Caco-2 (cell line): Measurements from ENCODE around the gene MXRA7. TPM values are rescaled to one million over a fixed set of nuclear protein-coding genes. Genes with fewer than 3 reads are reported as not detected.

ENCODE experiments used
- BruUV-seq: library from RNA; stranded (reverse); fragments of 400-500 nt; replicated peaks from 2 replicates; lab custom pipeline; 2021; lab: Mats Ljungman, UMichigan
- CTCF ChIA-PET: fragments of 300-600 bp; sonication (Branson Sonifier 250); formaldehyde crosslinking; loops from one replicate; lab custom pipeline; 2022; ENCODE audit warnings: antibody characterized with exemption; lab: Charles Lee
- POLR2A ChIA-PET: fragments of 300-600 bp; sonication (Branson Sonifier 250); formaldehyde crosslinking; loops from one replicate; lab custom pipeline; 2022; ENCODE audit warnings: antibody characterized with exemption; lab: Charles Lee
- DNase-seq, 2 experiments: peaks; one replicate each; pipeline versions ENCODE4 v3.0.0 to v3.0.0-alpha.2; 2020 to 2022
- H3K27me3 ChIP-seq: replicated peaks from 2 replicates; pipeline ENCODE4 v1.6.0; 2011; ENCODE audit warnings: low read length; ENCODE audit not compliant: control insufficient read depth, insufficient read depth
- H3K36me3 ChIP-seq: 2 replicates; pipeline ENCODE4 v1.5.1; 2011; ENCODE audit warnings: low read length; ENCODE audit not compliant: control insufficient read depth, insufficient read depth
- H3K4me1 ChIP-seq: fragments of 250-450 bp; sonication (Bioruptor Pico); 2 replicates; pipeline ENCODE4 v1.5.1; 2020; ENCODE audit warnings: mild to moderate bottlenecking
- H3K4me3 ChIP-seq: 2 replicates; pipeline ENCODE4 v1.5.1; 2011; ENCODE audit warnings: low read depth, mild to moderate bottlenecking, control low read depth, low read length
- H3K9me3 ChIP-seq: fragments of 250-450 bp; sonication (Bioruptor Pico); 2 replicates; pipeline ENCODE4 v1.5.1; 2020; ENCODE audit warnings: mild to moderate bottlenecking, moderate library complexity
- H3K27ac Mint-ChIP-seq: one replicate; pipeline ENCODE4 v1.8.0; 2022; ENCODE audit warnings: mixed read lengths; ENCODE audit not compliant: unreplicated experiment
- H3K27me3 Mint-ChIP-seq: one replicate; pipeline ENCODE4 v1.8.0; 2022; ENCODE audit warnings: mixed read lengths; ENCODE audit not compliant: insufficient read depth, unreplicated experiment
- H3K36me3 Mint-ChIP-seq: one replicate; pipeline ENCODE4 v1.8.0; 2022; ENCODE audit warnings: mild to moderate bottlenecking, mixed read lengths; ENCODE audit not compliant: insufficient read depth, unreplicated experiment
- H3K4me1 Mint-ChIP-seq: one replicate; pipeline ENCODE4 v1.8.0; 2022; ENCODE audit warnings: low read depth, mixed read lengths; ENCODE audit not compliant: unreplicated experiment
- H3K4me3 Mint-ChIP-seq: one replicate; pipeline ENCODE4 v1.8.0; 2022; ENCODE audit warnings: mild to moderate bottlenecking, moderate library complexity, mixed read lengths; ENCODE audit not compliant: unreplicated experiment
- H3K9me3 Mint-ChIP-seq: one replicate; pipeline ENCODE4 v1.8.0; 2022; ENCODE audit warnings: mixed read lengths; ENCODE audit not compliant: unreplicated experiment
- CTCF ChIP-seq, 2 experiments: fragments of 200-600 bp in 1 of 2; IDR thresholded peaks; 1 replicate in 1 of 2; 2 replicates in 1 of 2; pipeline versions ENCODE4 v1.5.1 to v1.8.0; 2011 to 2022; ENCODE audit warnings: antibody characterized with exemption in 1 of 2, control low read depth in 1 of 2, inconsistent platforms in 1 of 2, low read depth in 1 of 2, low read length in 1 of 2, mild to moderate bottlenecking in 1 of 2, moderate library complexity in 1 of 2; ENCODE audit not compliant: insufficient read depth in 1 of 2, severe bottlenecking in 1 of 2, unreplicated experiment in 1 of 2
- intact Hi-C: fragments of 100-400 bp; cut with micrococcal nuclease; formaldehyde crosslinking; loops from one replicate; pipeline ENCODE4 v1.10.0; 2022; ENCODE audit not compliant: unreplicated experiment
- total RNA-seq: library from RNA; stranded (reverse); gene quantifications from 2 replicates; pipeline ENCODE4 v1.2.3, GENCODE V29; 2022

MXRA7 gene
- total RNA-seq, 1 experiment from 2014 or later = 70.2 TPM

DNA sequence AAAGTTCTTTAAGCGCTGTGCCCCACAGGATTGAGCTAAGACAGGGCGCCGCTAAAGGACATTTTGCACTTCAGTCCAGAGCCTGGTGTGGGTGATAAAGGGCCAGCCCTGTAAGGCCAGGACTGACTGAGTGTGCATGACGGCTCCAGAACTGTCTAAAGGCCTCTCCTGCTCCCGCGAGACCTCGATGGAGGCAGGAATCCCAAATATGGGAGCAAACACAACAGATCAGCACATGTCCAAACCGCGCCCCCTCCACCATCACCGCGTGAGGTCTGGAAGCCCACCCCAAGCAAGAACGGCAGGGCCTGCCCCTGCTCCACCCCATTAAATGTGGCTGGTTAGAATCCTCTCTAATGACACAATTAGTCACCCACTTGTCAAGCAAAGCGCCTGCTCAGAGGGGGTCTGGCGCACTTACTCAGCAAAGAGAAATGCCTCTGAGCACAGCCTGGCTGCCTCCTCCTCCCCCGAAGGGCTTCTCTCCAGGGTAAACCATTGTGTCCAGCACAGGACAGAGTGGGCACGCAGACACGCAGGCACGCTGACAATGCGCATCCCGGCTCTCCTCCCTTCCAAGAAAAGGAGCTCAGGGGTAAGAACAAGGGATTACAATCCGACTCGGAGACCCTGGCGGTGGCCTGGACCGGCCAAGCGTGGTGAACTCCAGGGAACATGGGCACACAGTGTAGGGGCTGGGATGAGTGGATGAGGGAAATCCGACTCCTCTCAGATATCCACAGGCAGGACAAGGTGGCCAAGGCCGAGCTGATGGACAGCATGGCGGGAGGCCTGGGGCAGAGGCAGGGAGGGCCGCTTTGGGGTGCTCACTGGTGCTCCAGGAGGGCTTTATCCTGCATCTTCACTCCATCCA lies 1.5 kb downstream of the MXRA7 start:
- intact Hi-C loops = no loop called here
- no peaks in the 10 kb centered on the region for H3K9me3 ChIP-seq
- no peak for TF ChIP-seq CTCF (IDR thresholded peaks at IDR 0.05; ENCODE audit: insufficient read depth in 1 of 2, low read depth in 1 of 2, low read length in 1 of 2, severe bottlenecking in 1 of 2, unreplicated experiment in 1 of 2)
- H3K4me3 ChIP-seq = peak overlapping the region; percentile 71
- TSS peak; percentile 34 for BruUV-seq
- Mint-ChIP-seq H3K9me3 (no peaks in the 10 kb centered on the region), H3K4me3 (peak overlapping the region; percentile 77), H3K27me3 (no peaks in the 10 kb centered on the region), H3K36me3 (peaks cover 7% of the 10 kb centered on the region), H3K27ac (peak overlapping the region; percentile 74), H3K4me1 (peaks cover 15% of the 10 kb centered on the region)
- no peaks in the 10 kb centered on the region for H3K27me3 ChIP-seq
- ChIA-PET CTCF (interaction anchor here (0.5 to 1.2 kb wide), 4 partner anchors 12 to 1456 kb away, joined by 3 to 6 read pairs (median 3); no protein-coding TSS in a partner anchor), POLR2A (no interaction called here)
- H3K4me1 ChIP-seq = peaks cover 13% of the 10 kb centered on the region
- DNase-seq = no peak
- H3K36me3 ChIP-seq = peaks cover 2% of the 10 kb centered on the region; the same call in 1 of the 2 replicates

DNA sequence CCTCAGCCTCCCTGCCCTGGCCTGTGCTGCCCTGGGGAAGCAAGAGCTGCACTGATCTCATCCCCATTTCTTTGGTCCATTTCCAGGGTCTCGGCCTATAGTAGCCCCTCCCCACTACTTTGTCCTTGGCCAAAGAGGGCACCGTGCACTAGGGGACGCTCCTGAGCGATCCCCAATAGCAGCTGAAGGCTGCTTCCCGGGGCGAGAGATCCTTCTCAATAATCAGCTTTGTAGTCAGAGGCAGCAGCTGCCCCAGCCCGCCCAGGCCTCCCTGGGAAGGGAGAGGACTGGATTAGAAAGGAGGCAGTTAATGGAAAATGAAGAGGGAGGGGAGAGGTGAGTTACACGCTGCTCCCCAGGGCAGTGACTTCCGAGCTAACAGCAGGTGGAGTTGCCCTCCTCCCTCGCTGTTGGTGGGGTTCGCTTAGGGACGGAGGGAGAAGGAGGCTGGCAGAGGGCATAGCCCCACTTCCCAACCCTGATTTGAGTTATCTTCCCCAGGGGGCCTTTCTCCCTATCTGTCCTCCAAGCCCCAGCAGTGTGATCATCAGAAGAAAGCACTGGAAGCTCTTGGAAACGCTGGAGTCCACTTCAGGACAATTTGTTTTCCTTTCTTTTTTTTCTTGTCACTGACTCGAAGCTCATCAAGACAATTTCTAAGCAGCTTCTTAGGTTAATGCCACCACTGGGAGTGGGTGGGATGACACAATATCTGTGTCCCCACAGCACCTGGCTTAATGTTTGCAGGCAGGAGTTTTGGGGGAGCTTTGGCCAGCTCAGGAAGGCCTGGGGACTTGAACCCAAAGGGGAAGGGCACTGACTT lies 2.6 kb downstream of the MXRA7 start:
- peak overlapping the region; percentile 77 for H3K4me3 Mint-ChIP-seq
- H3K9me3 Mint-ChIP-seq = no peaks in the 10 kb centered on the region
- TF ChIP-seq CTCF (IDR thresholded peaks at IDR 0.05; ENCODE audit: insufficient read depth in 1 of 2, low read depth in 1 of 2, low read length in 1 of 2, severe bottlenecking in 1 of 2, unreplicated experiment in 1 of 2) = peak in 1 of 2 experiments; percentile 20
- H3K9me3 ChIP-seq = no peaks in the 10 kb centered on the region
- no peaks in the 10 kb centered on the region for H3K27me3 Mint-ChIP-seq
- no peak overlapping the region for H3K4me3 ChIP-seq
- no peak for DNase-seq
- H3K27me3 ChIP-seq = no peaks in the 10 kb centered on the region
- no TSS peak for BruUV-seq
- POLR2A ChIA-PET = interaction anchor here (0.5 to 0.6 kb wide), 2 partner anchors 11 to 209 kb away, joined by 3 read pairs; no protein-coding TSS in a partner anchor
- H3K27ac Mint-ChIP-seq = no peak overlapping the region
- H3K36me3 ChIP-seq = no peaks in the 10 kb centered on the region; the same call in 1 of the 2 replicates
- H3K4me1 Mint-ChIP-seq = peaks cover 15% of the 10 kb centered on the region
- CTCF ChIA-PET = interaction anchor here (0.6 to 1.1 kb wide), 5 partner anchors 11 to 200 kb away, joined by 3 to 5 read pairs (median 3); no protein-coding TSS in a partner anchor
- H3K36me3 Mint-ChIP-seq = peaks cover 5% of the 10 kb centered on the region
- intact Hi-C loops = no loop called here
- H3K4me1 ChIP-seq = peaks cover 13% of the 10 kb centered on the region

DNA sequence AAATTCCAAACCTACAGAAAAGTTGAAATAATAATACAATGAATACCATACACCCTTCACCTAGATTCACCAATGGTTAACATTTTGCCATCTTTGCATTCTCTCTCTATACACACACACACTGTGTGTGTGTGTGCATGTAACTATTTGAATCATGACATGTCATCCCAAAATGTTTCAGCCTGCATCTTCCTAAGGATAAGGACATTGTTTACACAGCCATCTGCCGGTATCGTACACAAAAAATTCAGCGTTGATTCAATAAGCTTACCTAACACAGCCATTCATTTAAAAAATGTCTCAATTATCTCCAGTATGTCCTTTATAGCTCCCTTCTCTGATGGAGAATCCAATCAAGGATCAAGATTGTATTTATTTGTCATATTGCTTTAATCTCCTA lies 3.9 kb downstream of the MXRA7 start:
- H3K4me1 Mint-ChIP-seq = peaks cover 19% of the 10 kb centered on the region
- CTCF ChIA-PET = interaction anchor here (0.7 kb wide), 1 partner anchor 29 kb away, joined by 3 read pairs; no protein-coding TSS in a partner anchor

More for the DNA sequence above, 3.9 kb downstream of the MXRA7 start:
- no peak overlapping the region for H3K4me3 Mint-ChIP-seq
- H3K4me1 ChIP-seq = peaks cover 19% of the 10 kb centered on the region
- POLR2A ChIA-PET = interaction anchor here (0.5 kb wide), 1 partner anchor 150 kb away, joined by 3 read pairs; no protein-coding TSS in a partner anchor
- H3K27me3 ChIP-seq = no peaks in the 10 kb centered on the region
- H3K9me3 ChIP-seq = no peaks in the 10 kb centered on the region
- DNase-seq = no peak
- no peaks in the 10 kb centered on the region for H3K9me3 Mint-ChIP-seq
- H3K27me3 Mint-ChIP-seq = no peaks in the 10 kb centered on the region
- intact Hi-C loops = no loop called here
- no TSS peak for BruUV-seq
- H3K4me3 ChIP-seq = no peak overlapping the region
- H3K36me3 Mint-ChIP-seq = peaks cover 5% of the 10 kb centered on the region
- no peaks in the 10 kb centered on the region for H3K36me3 ChIP-seq
- TF ChIP-seq CTCF (IDR thresholded peaks at IDR 0.05; ENCODE audit: insufficient read depth in 1 of 2, low read depth in 1 of 2, low read length in 1 of 2, severe bottlenecking in 1 of 2, unreplicated experiment in 1 of 2) = no peak
- no peak overlapping the region for H3K27ac Mint-ChIP-seq
